NB4 (cell line): ENCODE measurements around the gene HEXB.
"Not testable (repeated sequence)": the region's sequence is repeated elsewhere in the genome, so short reads cannot be mapped to it uniquely, and the experiment has no call there.

Experiments used
- CTCF ChIP-seq: IDR thresholded peaks from one replicate; pipeline ENCODE4 v1.5.1; 2012; ENCODE audit warnings: low read depth, low read length
- MYC ChIP-seq: IDR thresholded peaks from 2 replicates; pipeline ENCODE4 v1.6.1; 2011; ENCODE audit warnings: low read depth, low read length

DNA sequence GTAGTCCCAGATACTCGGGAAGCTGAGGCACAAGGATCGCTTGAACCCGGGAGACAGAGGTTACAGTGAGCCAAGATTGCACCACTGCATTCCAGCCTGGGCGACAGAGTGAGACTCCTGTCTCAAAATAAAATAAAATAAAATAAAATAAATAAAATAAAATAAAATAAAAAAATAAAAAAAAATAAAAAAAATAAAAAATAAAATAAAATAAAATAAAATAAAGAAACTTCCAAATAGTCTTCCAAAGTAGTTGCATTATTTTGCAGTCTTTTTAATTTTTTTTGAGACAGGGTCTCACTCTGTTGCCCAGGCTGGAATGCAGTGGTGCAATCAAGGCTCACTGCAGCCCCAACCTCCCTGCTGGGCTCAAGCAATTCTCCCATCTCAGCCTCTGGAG lies 63.7 kb downstream of the HEXB start:
- TF ChIP-seq MYC, CTCF: not testable (repeated sequence)
